OCI-LY1 (cell line): Measurements from ENCODE around the gene PDZK1IP1.
"Not testable (repeated sequence)": the region's sequence is repeated elsewhere in the genome, so short reads cannot be mapped to it uniquely, and the experiment has no call there.

Source experiments
- H2AFZ ChIP-seq: fragments of 200-600 bp; sonication (generic), shearing (Covaris generic); 2 replicates; pipeline ENCODE4 v1.6.0; 2014; ENCODE audit warnings: antibody characterized with exemption, mild to moderate bottlenecking, low read length
- H3F3A ChIP-seq: fragments of 200-600 bp; sonication (generic), shearing (Covaris generic); 2 replicates; pipeline ENCODE4 v1.6.0; 2014; ENCODE audit warnings: mild to moderate bottlenecking, antibody characterized with exemption, low read length, moderate library complexity; ENCODE audit not compliant: insufficient read depth
- H3K27ac ChIP-seq: fragments of 200-600 bp; sonication (generic); 2 replicates; pipeline ENCODE4 v1.5.1; 2014; ENCODE audit warnings: low read length, mixed run types, mild to moderate bottlenecking, low read depth; ENCODE audit not compliant: poor library complexity, severe bottlenecking
- H3K27me3 ChIP-seq: fragments of 200-600 bp; sonication (generic); 2 replicates; pipeline ENCODE4 v1.6.0; 2014; ENCODE audit warnings: antibody characterized with exemption, mild to moderate bottlenecking, low read length, moderate library complexity; ENCODE audit not compliant: insufficient read depth
- H3K36me3 ChIP-seq: fragments of 200-600 bp; sonication (generic); 2 replicates; pipeline ENCODE4 v1.6.1; 2014; ENCODE audit warnings: mild to moderate bottlenecking, antibody characterized with exemption, low read length, moderate library complexity, mixed read lengths; ENCODE audit not compliant: insufficient read depth
- H3K4me1 ChIP-seq: fragments of 200-600 bp; sonication (generic); 2 replicates; pipeline ENCODE4 v1.5.1; 2014; ENCODE audit warnings: mild to moderate bottlenecking, low read length, moderate library complexity; ENCODE audit not compliant: insufficient read depth, severe bottlenecking
- H3K4me2 ChIP-seq: fragments of 200-600 bp; sonication (generic), shearing (Covaris generic); 2 replicates; pipeline ENCODE4 v1.6.1; 2014; ENCODE audit warnings: low read length
- H3K4me3 ChIP-seq: fragments of 200-600 bp; sonication (generic); 2 replicates; pipeline ENCODE4 v1.5.1; 2014; ENCODE audit warnings: low read length, low read depth, mild to moderate bottlenecking, mixed read lengths; ENCODE audit not compliant: poor library complexity, severe bottlenecking
- H3K79me2 ChIP-seq: fragments of 200-600 bp; shearing (Covaris generic); 2 replicates; pipeline ENCODE4 v1.6.1; 2016; ENCODE audit warnings: mixed run types, low read length, mixed read lengths; ENCODE audit not compliant: insufficient read depth
- H3K9ac ChIP-seq: fragments of 200-600 bp; sonication (generic), shearing (Covaris generic); 2 replicates; pipeline ENCODE4 v1.6.1; 2014; ENCODE audit warnings: mild to moderate bottlenecking, low read length, mixed read lengths
- H3K9me2 ChIP-seq: fragments of 200-600 bp; sonication (generic), shearing (Covaris generic); 2 replicates; pipeline ENCODE4 v1.6.1; 2014; ENCODE audit warnings: low read depth, mild to moderate bottlenecking, low read length, mixed read lengths
- H3K9me3 ChIP-seq: fragments of 200-600 bp; shearing (Covaris generic); 2 replicates; pipeline ENCODE4 v1.6.1; 2014; ENCODE audit warnings: low read length, mixed read lengths
- H4K20me1 ChIP-seq: fragments of 200-600 bp; sonication (generic), shearing (Covaris generic); 2 replicates; pipeline ENCODE4 v1.6.0; 2016; ENCODE audit warnings: mild to moderate bottlenecking, low read length; ENCODE audit not compliant: insufficient read depth
- CTCF ChIP-seq: fragments of 200-600 bp; sonication (generic), shearing (Covaris generic); IDR thresholded peaks from 2 replicates; pipeline ENCODE4 v1.5.1; 2017; ENCODE audit warnings: mild to moderate bottlenecking, antibody characterized with exemption, low read length, moderate library complexity, mixed read lengths
- EZH2 ChIP-seq: fragments of 200-600 bp; sonication (generic), shearing (Covaris generic); IDR thresholded peaks from 2 replicates; pipeline ENCODE4 v1.8.0; 2017; ENCODE audit warnings: borderline replicate concordance, mixed run types, mild to moderate bottlenecking, antibody characterized with exemption, low read length, moderate library complexity, mixed read lengths

PDZK1IP1 gene

GRCh38 chr1:47160716-47161115 lies 29.1 kb downstream of the PDZK1IP1 start:
- Histone ChIP-seq H3K27ac (no peak overlapping the region), H3K9ac (no peak overlapping the region), H3K9me2 (no peaks in the 10 kb centered on the region), H3K79me2 (no peaks in the 10 kb centered on the region), H3K9me3 (no peaks in the 10 kb centered on the region), H3K4me3 (no peak overlapping the region), H3K4me1 (no peaks in the 10 kb centered on the region), H3F3A (no peaks in the 10 kb centered on the region), H3K36me3 (no peaks in the 10 kb centered on the region), H4K20me1 (no peaks in the 10 kb centered on the region), H3K27me3 (no peaks in the 10 kb centered on the region), H3K4me2 (no peak overlapping the region), H2AFZ (no peak overlapping the region)
- TF ChIP-seq EZH2, result no peak
- no peak for TF ChIP-seq CTCF

GRCh38 chr1:47157957-47158356 lies 31.9 kb downstream of the PDZK1IP1 start:
- not testable (repeated sequence) for H3K9me3 ChIP-seq, H3K4me2 ChIP-seq, H3K4me1 ChIP-seq, H3K27me3 ChIP-seq, H3K36me3 ChIP-seq, H3K79me2 ChIP-seq, H3F3A ChIP-seq, H4K20me1 ChIP-seq, H3K9ac ChIP-seq, H3K4me3 ChIP-seq, H3K27ac ChIP-seq, H2AFZ ChIP-seq, H3K9me2 ChIP-seq

GRCh38 chr1:47156457-47156856 lies 33.4 kb downstream of the PDZK1IP1 start:
- H3K27ac ChIP-seq, result not testable (repeated sequence)

GRCh38 chr1:47149162-47149561 lies 40.7 kb downstream of the PDZK1IP1 start:
- H3K4me3 ChIP-seq, H3K27me3 ChIP-seq, H3K9me2 ChIP-seq, H3K4me2 ChIP-seq, H3K36me3 ChIP-seq, H3K79me2 ChIP-seq, H2AFZ ChIP-seq, H3K27ac ChIP-seq, H4K20me1 ChIP-seq, H3K4me1 ChIP-seq, H3F3A ChIP-seq, H3K9me3 ChIP-seq, H3K9ac ChIP-seq: not testable (repeated sequence)

More at GRCh38 chr1:47156457-47156856, 33.4 kb downstream of the PDZK1IP1 start:
- H3F3A ChIP-seq, H3K36me3 ChIP-seq, H3K9me3 ChIP-seq, H4K20me1 ChIP-seq, H3K4me1 ChIP-seq, H2AFZ ChIP-seq, H3K27me3 ChIP-seq, H3K79me2 ChIP-seq, H3K4me2 ChIP-seq, H3K9ac ChIP-seq, H3K9me2 ChIP-seq, H3K4me3 ChIP-seq: not testable (repeated sequence)
